ENCODE results near the gene ATP6V0B. TPM values are rescaled to one million over a fixed set of nuclear protein-coding genes. Genes with fewer than 3 reads are reported as not detected.

The ATP6V0B gene
- total RNA-seq, 1 donor from 2014 or later, result 55.6 TPM

Other genes with a start within 250 kb of the ATP6V0B start
- gene ARTN, start 41.2 kb upstream of the ATP6V0B start, total RNA-seq (ENCODE audit: insufficient read depth, low replicate concordance), result 4.8 TPM
- gene IPO13, start 28.0 kb upstream of the ATP6V0B start, total RNA-seq (ENCODE audit: insufficient read depth, low replicate concordance), result 26.5 TPM
- 5.1 TPM for gene DPH2, start 5.0 kb upstream of the ATP6V0B start, total RNA-seq (ENCODE audit: insufficient read depth, low replicate concordance)
- 74.9 TPM for gene B4GALT2, start 4.2 kb downstream of the ATP6V0B start, total RNA-seq (ENCODE audit: insufficient read depth, low replicate concordance)
- gene CCDC24, start 16.6 kb downstream of the ATP6V0B start, total RNA-seq (ENCODE audit: insufficient read depth, low replicate concordance), result 9.9 TPM
- 0.48 TPM for gene SLC6A9, start 56.5 kb downstream of the ATP6V0B start, total RNA-seq (ENCODE audit: insufficient read depth, low replicate concordance)
- gene KLF17, start 143.9 kb downstream of the ATP6V0B start, total RNA-seq (ENCODE audit: insufficient read depth, low replicate concordance), result 5.5 TPM
- gene KLF18, start 166.7 kb downstream of the ATP6V0B start, total RNA-seq (ENCODE audit: insufficient read depth, low replicate concordance), result 0.24 TPM
- 14.7 TPM for gene DMAP1, start 238.5 kb downstream of the ATP6V0B start, total RNA-seq (ENCODE audit: insufficient read depth, low replicate concordance)